ENCODE data around the gene MLXIP.
"Not testable (repeated sequence)": the region's sequence is repeated elsewhere in the genome, so short reads cannot be mapped to it uniquely, and the experiment has no call there.

The MLXIP gene

DNA sequence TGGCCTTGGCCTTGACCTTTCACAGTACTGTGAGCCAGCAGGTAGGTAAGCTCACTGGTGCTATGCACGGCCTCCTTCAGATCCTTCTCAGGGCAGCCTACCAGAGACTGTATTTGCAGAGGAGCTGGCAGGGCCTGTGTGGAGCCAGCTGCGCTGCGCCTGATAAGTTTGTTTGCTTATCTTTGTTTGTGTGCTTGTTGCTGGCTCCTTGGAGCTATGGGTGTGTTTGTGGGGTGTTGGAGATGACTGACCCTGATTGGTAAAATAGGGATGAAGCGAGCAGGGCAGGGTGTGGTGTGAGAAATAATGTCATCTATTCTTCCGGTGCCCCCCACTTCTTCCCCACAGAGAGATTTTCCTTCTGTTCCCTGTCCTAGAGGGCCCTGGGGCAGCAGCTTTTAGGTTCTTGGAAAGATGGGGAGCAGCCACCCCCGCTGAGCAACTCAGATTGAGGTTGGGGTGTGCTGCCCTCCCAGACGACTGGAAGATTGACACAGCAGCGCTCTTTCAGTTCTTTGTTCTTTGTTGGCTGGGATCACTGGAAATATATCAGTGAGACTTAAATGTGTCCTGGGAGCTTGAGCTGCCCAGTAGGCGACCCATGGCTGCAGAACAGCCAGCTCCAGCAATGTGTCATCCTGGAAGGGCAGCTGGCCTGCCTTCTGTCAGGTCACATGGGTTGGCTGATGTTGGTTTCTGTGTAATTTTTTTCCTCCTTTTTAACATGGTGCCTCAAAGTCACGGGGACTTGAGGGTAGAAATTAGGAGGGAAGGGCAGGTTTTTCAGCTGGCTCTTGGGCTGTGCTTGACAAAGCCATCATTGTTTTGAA, 19.6 kb downstream of the MLXIP start:
- DNase-seq, result no peak

- no peak for DNase-seq
Observed at GRCh38 chr12:122099280-122099749, 20.8 kb downstream of the MLXIP start.

GRCh38 chr12:122099856-122100255, 21.3 kb downstream of the MLXIP start:
- DNase-seq, result no peak

DNA sequence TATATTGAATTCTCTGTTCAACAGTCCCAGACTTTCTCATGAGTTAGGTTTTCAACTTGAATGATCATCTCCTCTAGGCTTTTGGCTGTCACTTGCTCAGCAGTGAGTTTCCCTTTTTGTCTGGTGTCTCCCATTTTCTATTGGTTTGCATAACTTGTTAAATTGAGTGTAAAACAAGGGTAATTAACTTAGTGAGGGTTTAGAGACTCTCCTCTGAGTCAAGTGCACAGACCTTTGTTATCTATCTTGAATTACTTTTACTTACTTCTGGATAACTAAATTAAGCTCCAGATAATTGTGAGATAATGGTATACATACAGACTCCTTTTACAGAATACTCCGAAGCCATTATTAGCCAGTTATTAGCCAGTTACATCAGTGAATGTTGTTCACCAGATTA, 22.0 kb downstream of the MLXIP start:
- DNase-seq, result no peak

DNA sequence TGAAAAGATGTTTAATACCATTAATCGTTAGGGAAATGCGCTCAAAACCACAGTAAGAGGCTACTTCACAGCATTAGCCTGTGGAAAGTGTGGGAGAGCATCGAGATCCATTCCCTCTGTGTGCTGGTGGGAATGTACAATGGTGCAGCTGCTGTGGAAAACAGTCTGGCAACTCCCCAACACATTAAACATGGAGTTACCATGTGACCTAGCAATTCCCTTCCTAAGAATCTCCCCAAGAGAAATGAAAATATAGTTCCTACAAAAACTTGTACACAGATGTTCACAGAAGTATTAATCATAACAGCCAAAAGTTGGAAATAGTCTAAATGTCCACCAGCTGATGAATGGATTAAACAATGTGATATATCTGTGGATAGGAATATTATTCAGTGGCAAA, 23.8 kb downstream of the MLXIP start:
- DNase-seq, result no peak

DNA sequence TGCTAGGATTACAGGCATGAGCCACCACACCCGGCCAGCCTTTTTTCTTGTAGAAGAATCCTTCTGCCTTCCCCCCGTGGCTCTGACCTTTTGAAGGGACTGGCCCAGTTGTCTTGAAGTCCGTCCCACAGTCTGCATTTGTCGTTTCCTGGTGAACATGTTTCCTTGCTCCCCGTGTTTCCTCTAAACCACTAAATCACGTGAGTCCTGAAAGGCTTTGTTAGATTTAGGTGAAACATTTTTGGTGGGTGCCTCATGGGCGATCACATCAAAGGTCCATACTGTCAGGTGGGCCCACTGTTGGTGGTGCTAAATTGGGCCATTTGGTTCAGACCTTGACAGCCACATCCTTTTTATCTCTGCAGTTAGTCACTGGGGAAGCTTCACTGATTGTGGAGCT, 26.3 kb downstream of the MLXIP start:
- no peak for DNase-seq

DNA sequence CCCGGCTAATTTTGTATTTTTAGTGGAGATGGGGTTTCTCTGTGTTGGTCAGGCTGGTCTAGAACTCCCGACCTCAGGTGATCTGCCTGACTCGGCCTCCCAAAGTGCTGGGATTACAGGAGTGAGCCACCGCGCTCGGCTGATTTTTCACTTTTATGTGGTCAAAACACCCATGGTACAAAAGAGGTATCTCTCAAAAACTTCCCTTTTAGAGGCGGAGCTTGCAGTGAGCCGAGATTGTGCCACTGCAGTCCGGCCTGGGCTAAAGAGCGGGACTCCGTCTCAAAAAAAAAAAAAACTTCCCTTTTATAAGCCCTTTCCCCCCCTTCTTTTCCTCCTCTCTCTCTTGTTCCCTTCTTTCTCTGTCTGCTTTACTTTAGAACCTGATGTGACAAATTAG, 26.9 kb downstream of the MLXIP start:
- not testable (repeated sequence) for DNase-seq

GRCh38 chr12:122106843-122107242, 28.3 kb downstream of the MLXIP start:
- DNase-seq, result no peak

GRCh38 chr12:122107261-122107660, 28.7 kb downstream of the MLXIP start:
- DNase-seq, result no peak

DNA sequence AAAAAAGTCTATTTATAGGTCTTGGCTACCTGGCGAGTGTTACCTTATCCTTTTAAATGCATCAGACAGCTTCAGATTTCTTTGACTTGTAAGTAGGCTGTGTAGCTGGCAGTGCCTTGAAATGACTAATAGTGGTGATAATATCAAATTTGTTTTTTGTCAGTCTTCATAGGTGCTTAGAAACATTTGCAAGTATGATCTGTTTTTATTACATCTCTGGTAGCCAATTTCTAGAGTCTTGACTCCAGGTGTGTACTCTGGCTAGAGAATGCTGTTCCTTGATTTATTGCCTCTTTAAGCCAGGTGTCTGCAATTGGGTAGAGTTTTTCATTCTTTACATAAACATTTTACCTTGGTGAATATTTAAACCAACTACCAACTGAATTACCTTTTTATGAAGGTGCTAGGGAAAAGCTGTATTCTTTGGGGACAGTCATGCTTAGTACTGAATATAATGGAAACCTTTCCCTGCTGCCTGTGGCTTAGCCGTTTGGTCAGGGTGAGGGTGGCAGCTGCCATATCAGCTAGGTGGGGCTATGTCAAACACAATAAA, 32.6 kb downstream of the MLXIP start:
- DNase-seq, result no peak

GRCh38 chr12:122116707-122117535, 38.4 kb downstream of the MLXIP start:
- DNase-seq, result no peak

DNA sequence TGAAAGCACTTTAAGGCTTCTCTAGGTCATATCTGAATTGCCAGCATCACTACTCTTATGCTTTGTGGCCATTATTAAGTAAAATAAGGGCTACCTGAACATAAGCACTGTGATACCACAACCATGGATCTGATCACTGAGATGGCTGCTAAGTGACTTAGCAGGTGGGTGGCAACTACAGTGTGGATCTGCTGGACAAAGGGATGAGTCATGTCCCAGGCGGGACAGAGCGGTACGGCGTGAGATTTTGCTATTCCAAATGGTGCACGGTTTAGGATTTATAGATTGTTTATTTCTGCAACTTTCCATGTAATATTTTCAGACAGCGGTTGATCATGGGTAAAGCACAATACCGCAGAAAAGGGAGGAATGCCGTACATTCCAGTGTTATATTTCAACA, 39.4 kb downstream of the MLXIP start:
- DNase-seq, result no peak

DNA sequence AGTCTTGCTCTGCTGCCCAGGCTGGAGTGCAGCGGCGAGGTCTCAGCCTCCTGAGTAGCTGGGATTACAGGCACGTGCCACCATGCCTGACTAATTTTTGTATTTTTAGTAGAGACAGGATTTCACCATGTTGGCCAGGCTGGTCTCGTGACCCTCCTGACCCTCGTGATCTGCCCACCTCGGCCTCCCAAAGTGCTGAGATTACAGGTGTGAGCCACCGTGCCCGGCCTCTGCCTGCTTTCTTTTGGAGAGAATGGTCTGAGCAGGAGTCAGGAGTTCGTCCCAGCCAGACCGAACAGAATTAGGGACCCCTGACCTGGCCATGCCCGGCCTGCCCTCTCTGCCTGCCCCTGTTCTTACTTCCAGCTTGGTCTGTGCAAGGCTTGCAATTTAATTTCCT, 42.8 kb downstream of the MLXIP start:
- DNase-seq, result not testable (repeated sequence)

GRCh38 chr12:122121745-122122144, 43.2 kb downstream of the MLXIP start:
- DNase-seq, result no peak

- DNase-seq, result peak; percentile 66
Observed at GRCh38 chr12:122123051-122123760, 44.6 kb downstream of the MLXIP start.

- no peak for DNase-seq
Observed at GRCh38 chr12:122123761-122124145, 45.2 kb downstream of the MLXIP start.

- DNase-seq, result no peak
Observed at GRCh38 chr12:122124370-122124769, 45.8 kb downstream of the MLXIP start.

- DNase-seq, result no peak
Observed at GRCh38 chr12:122125452-122126341, 47.1 kb downstream of the MLXIP start.

DNA sequence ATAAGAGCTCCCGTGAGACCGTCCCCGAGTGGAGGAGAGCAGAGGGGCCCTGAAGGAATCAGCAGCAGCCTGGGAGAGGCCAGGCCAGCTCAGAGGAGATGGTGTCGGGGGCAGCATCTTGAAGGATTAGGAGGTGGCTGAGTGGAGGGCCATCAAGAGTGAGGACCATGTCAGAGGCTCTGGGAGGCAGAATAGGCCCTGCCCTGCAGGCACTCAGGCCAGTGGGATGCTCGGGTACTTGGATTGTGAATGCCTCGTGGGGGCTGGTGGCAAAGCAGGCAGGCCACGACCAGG, 47.7 kb downstream of the MLXIP start:
- DNase-seq, result no peak

DNA sequence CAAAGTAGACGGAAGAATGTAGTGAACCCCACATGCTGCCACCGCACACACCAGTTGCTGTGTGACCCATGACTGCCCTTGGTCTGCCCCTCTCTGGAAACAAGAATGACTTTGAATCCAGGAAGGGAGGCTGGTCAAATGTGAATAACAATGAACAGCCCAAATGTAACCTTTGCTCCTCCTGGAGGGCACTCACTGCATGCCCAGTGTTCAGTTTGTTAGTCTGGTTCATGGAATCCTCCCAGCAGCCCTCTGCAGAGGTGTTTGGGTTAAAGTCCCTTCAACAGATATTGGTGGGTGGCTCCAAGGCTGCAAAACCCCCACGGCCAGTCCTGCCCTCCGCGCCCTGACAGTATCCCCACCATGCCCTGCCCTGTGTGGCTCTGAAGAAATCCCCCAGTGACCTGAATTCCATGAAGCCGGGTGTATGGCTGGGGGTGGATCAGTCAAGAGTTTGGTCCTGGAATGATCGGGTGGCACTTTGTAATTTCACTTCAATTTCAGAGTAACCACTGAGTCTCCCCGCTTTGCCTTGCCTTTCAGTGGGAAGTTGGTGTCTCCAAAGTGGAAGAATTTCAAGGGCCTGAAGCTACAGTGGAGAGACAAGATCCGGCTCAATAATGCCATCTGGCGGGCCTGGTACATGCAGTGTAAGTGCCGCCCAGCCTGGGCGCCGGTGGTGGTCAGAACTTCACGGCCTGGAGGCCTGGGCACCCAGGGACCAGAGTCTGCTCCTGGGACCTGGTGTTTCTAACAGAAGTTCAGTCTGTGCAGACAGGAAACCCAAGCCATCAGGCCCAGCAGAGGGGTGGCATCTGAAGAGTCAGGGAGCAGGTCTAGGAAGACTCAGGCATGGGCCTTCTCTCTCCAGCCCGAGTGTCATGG, 48.4 kb downstream of the MLXIP start:
- DNase-seq, result no peak

DNA sequence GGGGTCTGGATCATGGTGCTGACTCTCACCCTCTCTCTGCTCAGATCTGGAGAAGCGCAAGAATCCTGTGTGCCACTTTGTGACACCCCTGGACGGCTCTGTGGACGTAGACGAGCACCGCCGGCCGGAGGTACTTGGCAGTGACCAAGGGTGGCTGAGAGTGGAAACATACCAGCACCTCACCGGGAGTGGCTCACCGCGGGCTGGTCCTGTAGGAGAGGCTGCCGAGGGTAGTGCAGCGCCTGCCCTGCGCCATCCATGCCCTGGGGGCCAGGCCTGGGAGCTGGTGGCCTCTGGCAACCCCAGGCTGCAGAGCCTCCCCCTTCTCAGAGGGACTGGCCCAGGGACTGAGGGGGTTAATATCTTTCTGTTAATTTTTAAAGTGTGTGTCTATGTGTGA, 49.3 kb downstream of the MLXIP start:
- no peak for DNase-seq
